ENCODE data around the gene IWS1. TPM values are rescaled to one million over a fixed set of nuclear protein-coding genes. Genes with fewer than 3 reads are reported as not detected.

Gene IWS1
- total and polyA plus RNA-seq, 10 of the 15 experiments (the other 5 are each of a cell fraction or from before 2014, with no cell fraction given), result 21.9 to 68.9 (median 45.8) TPM

DNA sequence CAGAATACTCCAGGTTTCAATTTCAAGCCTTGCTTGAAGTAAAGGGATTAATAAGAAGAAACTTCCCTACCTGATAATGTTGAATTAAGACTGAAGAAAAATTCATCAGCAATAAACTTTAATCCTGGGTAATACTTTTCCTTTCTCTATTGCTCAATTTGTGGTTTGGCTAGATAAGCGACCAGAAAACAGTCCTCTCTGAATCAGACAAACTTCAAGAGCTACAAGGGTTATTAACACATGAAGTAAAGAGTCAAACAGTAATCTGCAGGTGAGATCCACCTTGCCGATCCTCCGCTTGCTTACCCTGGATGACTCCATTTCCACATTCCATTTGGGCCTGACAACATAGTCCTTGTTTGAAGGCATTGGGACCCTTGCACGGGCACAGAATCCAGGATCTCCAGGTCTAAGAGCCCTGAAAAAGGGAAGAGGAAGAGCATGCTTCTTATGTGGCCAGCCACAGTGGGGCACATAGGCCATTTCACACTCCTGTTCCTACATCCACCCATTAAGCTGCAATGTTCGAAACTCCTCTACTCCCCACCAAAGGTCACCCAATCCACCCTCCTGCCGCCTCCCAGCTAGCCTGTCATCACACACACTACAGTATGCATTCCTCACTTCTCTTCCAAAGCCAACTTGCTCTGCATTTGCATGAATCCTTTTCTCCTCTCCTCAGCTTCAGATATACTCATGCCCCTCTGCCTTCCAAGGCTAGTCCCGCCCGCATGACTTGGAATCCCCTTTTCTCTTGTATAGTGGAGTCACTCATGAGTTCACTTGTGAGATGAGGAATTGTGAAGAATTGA, 39.8 kb downstream of the IWS1 start:
- Histone ChIP-seq H3K9ac (ENCODE audit: control insufficient read depth, insufficient read depth, low read length) (no peak overlapping the region), H3K79me2 (ENCODE audit: control insufficient read depth, insufficient read depth, low read length) (no peaks in the 10 kb centered on the region), H3K27ac (ENCODE audit: control insufficient read depth, insufficient read depth) (no peak overlapping the region), H4K20me1 (ENCODE audit: control insufficient read depth, insufficient read depth) (no peaks in the 10 kb centered on the region), H3K4me2 (ENCODE audit: control insufficient read depth, insufficient read depth) (no peak overlapping the region), H3K27me3 (replicated peaks in 1 of 2; ENCODE audit: control insufficient read depth in 2 of 2, insufficient read depth in 2 of 2, low read length in 1 of 2) (no peaks in the 10 kb centered on the region), H3K4me3 (no peak overlapping the region), H3K9me3 (replicated peaks; ENCODE audit: control insufficient read depth, insufficient read depth, low read length) (no peaks in the 10 kb centered on the region), H3K4me1 (ENCODE audit: control insufficient read depth, insufficient read depth, low read length) (no peaks in the 10 kb centered on the region), H3K36me3 (ENCODE audit: control insufficient read depth in 2 of 2, insufficient read depth in 2 of 2, low read length in 1 of 2) (peaks cover 21 to 26% of the 10 kb centered on the region in 2 experiments), H2AFZ (ENCODE audit: control insufficient read depth, low read depth, low read length) (no peak overlapping the region)
- DNase-seq (ENCODE audit: low read depth, low spot score) (no peak), FAIRE-seq (no peak), ATAC-seq (no peak)
- no TSS peak for BruUV-seq (replicated peaks)
- RAD21 ChIA-PET (ENCODE audit: unreplicated experiment), result no interaction called here
- in situ Hi-C loops (cut with MboI), result no loop called here
- POLR2A ChIA-PET, result no interaction called here
- TF ChIP-seq ZSCAN29 (IDR thresholded peaks at IDR 0.05) (no peak), CEBPB (IDR thresholded peaks at IDR 0.05; ENCODE audit: borderline replicate concordance in 1 of 2, low read depth in 2 of 2, low read length in 2 of 2) (no peak), CHD1 (IDR thresholded peaks at IDR 0.05; ENCODE audit: low read depth, low read length) (no peak), ASH2L (IDR thresholded peaks at IDR 0.05; ENCODE audit: borderline replicate concordance, low read depth) (no peak), FOXK2 (IDR thresholded peaks at IDR 0.05) (no peak), CHD4 (IDR thresholded peaks at IDR 0.05) (no peak), GABPA (IDR thresholded peaks at IDR 0.05; ENCODE audit: low read depth) (no peak), ZNF217 (IDR thresholded peaks at IDR 0.05) (no peak), TBL1XR1 (IDR thresholded peaks at IDR 0.05; ENCODE audit: low read depth, low read length) (no peak), CBX5 (IDR thresholded peaks at IDR 0.05; ENCODE audit: low read depth) (no peak)
- TF ChIP-seq, protein P1, sequence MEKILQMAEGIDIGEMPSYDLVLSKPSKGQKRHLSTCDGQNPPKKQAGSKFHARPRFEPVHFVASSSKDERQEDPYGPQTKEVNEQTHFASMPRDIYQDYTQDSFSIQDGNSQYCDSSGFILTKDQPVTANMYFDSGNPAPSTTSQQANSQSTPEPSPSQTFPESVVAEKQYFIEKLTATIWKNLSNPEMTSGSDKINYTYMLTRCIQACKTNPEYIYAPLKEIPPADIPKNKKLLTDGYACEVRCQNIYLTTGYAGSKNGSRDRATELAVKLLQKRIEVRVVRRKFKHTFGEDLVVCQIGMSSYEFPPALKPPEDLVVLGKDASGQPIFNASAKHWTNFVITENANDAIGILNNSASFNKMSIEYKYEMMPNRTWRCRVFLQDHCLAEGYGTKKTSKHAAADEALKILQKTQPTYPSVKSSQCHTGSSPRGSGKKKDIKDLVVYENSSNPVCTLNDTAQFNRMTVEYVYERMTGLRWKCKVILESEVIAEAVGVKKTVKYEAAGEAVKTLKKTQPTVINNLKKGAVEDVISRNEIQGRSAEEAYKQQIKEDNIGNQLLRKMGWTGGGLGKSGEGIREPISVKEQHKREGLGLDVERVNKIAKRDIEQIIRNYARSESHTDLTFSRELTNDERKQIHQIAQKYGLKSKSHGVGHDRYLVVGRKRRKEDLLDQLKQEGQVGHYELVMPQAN (conservative IDR thresholded peaks at IDR 0.05), result no peak
- TF ChIP-seq, protein P2, sequence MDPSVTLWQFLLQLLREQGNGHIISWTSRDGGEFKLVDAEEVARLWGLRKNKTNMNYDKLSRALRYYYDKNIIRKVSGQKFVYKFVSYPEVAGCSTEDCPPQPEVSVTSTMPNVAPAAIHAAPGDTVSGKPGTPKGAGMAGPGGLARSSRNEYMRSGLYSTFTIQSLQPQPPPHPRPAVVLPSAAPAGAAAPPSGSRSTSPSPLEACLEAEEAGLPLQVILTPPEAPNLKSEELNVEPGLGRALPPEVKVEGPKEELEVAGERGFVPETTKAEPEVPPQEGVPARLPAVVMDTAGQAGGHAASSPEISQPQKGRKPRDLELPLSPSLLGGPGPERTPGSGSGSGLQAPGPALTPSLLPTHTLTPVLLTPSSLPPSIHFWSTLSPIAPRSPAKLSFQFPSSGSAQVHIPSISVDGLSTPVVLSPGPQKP (IDR thresholded peaks at IDR 0.05; ENCODE audit: low read depth, low read length), result no peak
- TF ChIP-seq, protein P3, sequence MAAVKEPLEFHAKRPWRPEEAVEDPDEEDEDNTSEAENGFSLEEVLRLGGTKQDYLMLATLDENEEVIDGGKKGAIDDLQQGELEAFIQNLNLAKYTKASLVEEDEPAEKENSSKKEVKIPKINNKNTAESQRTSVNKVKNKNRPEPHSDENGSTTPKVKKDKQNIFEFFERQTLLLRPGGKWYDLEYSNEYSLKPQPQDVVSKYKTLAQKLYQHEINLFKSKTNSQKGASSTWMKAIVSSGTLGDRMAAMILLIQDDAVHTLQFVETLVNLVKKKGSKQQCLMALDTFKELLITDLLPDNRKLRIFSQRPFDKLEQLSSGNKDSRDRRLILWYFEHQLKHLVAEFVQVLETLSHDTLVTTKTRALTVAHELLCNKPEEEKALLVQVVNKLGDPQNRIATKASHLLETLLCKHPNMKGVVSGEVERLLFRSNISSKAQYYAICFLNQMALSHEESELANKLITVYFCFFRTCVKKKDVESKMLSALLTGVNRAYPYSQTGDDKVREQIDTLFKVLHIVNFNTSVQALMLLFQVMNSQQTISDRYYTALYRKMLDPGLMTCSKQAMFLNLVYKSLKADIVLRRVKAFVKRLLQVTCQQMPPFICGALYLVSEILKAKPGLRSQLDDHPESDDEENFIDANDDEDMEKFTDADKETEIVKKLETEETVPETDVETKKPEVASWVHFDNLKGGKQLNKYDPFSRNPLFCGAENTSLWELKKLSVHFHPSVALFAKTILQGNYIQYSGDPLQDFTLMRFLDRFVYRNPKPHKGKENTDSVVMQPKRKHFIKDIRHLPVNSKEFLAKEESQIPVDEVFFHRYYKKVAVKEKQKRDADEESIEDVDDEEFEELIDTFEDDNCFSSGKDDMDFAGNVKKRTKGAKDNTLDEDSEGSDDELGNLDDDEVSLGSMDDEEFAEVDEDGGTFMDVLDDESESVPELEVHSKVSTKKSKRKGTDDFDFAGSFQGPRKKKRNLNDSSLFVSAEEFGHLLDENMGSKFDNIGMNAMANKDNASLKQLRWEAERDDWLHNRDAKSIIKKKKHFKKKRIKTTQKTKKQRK (IDR thresholded peaks at IDR 0.05; ENCODE audit: low read depth, low read length), result no peak
- WGBS (ENCODE audit: insufficient coverage, insufficient replicate concordance, low lambda C conversion rate, missing lambda C conversion rate), result 85% methylated on average over 8 of the region's 8 CpGs
- intact Hi-C loops (cut with micrococcal nuclease; ENCODE audit: unreplicated experiment), result no loop called here
- CTCF ChIA-PET, result no interaction called here
- SMC1A ChIA-PET (ENCODE audit: uncharacterized antibody, unreplicated experiment), result interaction anchor here (0.7 to 1.1 kb wide), 2 partner anchors 10 to 24 kb away, joined by 3 to 7 read pairs; no protein-coding TSS in a partner anchor

Data from GM12878 (cell line).